Activated B cell treated with CpG ODN at 0.5 μM for 24 hours (primary cell): ENCODE data around the gene STH. TPM values are rescaled to one million over a fixed set of nuclear protein-coding genes. Genes with fewer than 3 reads are reported as not detected.

Experiments used
- ATAC-seq: fragments of 200-7000 bp; cut with Tn5 transposase; one replicate; pipeline ENCODE4 v1.10.0; 2021; ENCODE audit warnings: low read depth, mild to moderate bottlenecking, moderate library complexity
- CTCF ChIA-PET: fragments of 350-600 bp; sonication (Branson Sonifier 250); formaldehyde crosslinking; loops from one replicate; lab custom pipeline; 2021; ENCODE audit warnings: antibody characterized with exemption; lab: Charles Lee
- POLR2A ChIA-PET: fragments of 350-600 bp; sonication (Branson Sonifier 250); formaldehyde crosslinking; loops from one replicate; lab custom pipeline; 2021; ENCODE audit warnings: antibody characterized with exemption; lab: Charles Lee
- DNase-seq: peaks from one replicate; pipeline ENCODE4 v3.0.0; 2022
- H3K27ac Mint-ChIP-seq: one replicate; pipeline ENCODE4 v1.8.0; 2020; ENCODE audit warnings: mixed read lengths
- H3K27me3 Mint-ChIP-seq: one replicate; pipeline ENCODE4 v1.8.0; 2021; ENCODE audit warnings: mixed read lengths
- H3K36me3 Mint-ChIP-seq: one replicate; pipeline ENCODE4 v1.8.0; 2021; ENCODE audit warnings: low read depth, mixed read lengths
- H3K4me1 Mint-ChIP-seq: one replicate; pipeline ENCODE4 v1.8.0; 2021; ENCODE audit warnings: mixed read lengths
- H3K4me3 Mint-ChIP-seq: one replicate; pipeline ENCODE4 v1.8.0; 2020; ENCODE audit warnings: mild to moderate bottlenecking, mixed read lengths
- H3K9me3 Mint-ChIP-seq: one replicate; pipeline ENCODE4 v1.8.0; 2020; ENCODE audit warnings: mixed read lengths
- intact Hi-C: fragments of 100-400 bp; cut with micrococcal nuclease; formaldehyde crosslinking; loops from one replicate; pipeline ENCODE4 v1.15.1; 2024
- total RNA-seq: library from RNA; stranded (reverse); gene quantifications from 2 replicates; pipeline ENCODE4 v1.2.3, GENCODE V29; 2022
- TF ChIP-seq, protein P1 (sequence below): fragments of 200-600 bp; IDR thresholded peaks from one replicate; pipeline ENCODE4 v1.8.0; 2022; ENCODE audit warnings: antibody characterized with exemption, mild to moderate bottlenecking

Gene STH
- total RNA-seq, 1 donor from 2014 or later, result not detected

DNA sequence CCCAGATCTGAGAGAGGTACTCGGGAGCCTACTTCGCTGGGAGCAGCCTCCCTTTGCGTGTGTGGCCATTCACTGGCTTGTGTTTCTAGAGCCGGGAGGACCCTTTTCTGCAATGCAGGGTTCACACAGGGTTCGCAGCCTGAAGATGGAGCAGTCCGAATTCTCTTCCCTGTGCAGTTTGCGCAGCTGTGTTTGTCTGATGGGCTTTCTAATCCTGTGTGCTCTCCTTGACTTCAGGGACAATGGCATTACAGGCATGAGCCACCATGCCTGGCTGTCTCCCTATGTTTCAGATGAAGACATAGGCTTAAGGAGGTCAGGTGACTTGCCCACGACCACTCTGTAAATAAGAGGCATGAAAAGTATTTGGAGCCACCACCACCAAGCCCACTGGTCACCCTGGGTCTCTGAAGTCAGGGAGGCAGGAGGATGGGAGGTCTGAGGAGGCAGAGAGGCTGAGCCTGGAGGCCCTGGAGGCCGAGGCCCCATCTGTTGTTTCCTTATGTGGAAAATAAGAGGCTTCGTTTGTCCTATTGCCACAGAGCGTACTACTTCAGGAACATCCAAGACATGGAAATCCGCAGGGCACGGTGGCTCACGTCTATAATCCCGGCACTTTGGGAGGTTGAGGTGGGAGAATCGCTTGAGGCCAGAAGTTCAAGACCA, 5.0 kb upstream of the STH start:
- CTCF ChIA-PET, result no interaction called here
- no peaks in the 10 kb centered on the region for H3K4me1 Mint-ChIP-seq
- TF ChIP-seq, protein P1, sequence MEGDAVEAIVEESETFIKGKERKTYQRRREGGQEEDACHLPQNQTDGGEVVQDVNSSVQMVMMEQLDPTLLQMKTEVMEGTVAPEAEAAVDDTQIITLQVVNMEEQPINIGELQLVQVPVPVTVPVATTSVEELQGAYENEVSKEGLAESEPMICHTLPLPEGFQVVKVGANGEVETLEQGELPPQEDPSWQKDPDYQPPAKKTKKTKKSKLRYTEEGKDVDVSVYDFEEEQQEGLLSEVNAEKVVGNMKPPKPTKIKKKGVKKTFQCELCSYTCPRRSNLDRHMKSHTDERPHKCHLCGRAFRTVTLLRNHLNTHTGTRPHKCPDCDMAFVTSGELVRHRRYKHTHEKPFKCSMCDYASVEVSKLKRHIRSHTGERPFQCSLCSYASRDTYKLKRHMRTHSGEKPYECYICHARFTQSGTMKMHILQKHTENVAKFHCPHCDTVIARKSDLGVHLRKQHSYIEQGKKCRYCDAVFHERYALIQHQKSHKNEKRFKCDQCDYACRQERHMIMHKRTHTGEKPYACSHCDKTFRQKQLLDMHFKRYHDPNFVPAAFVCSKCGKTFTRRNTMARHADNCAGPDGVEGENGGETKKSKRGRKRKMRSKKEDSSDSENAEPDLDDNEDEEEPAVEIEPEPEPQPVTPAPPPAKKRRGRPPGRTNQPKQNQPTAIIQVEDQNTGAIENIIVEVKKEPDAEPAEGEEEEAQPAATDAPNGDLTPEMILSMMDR, result no peak
- POLR2A ChIA-PET, result no interaction called here
- ATAC-seq (no peak), DNase-seq (no peak)
- H3K27me3 Mint-ChIP-seq, result no peaks in the 10 kb centered on the region
- H3K36me3 Mint-ChIP-seq, result no peaks in the 10 kb centered on the region
- H3K27ac Mint-ChIP-seq, result no peak overlapping the region
- no peak overlapping the region for H3K4me3 Mint-ChIP-seq
- intact Hi-C loops, result no loop called here
- H3K9me3 Mint-ChIP-seq, result no peaks in the 10 kb centered on the region

DNA sequence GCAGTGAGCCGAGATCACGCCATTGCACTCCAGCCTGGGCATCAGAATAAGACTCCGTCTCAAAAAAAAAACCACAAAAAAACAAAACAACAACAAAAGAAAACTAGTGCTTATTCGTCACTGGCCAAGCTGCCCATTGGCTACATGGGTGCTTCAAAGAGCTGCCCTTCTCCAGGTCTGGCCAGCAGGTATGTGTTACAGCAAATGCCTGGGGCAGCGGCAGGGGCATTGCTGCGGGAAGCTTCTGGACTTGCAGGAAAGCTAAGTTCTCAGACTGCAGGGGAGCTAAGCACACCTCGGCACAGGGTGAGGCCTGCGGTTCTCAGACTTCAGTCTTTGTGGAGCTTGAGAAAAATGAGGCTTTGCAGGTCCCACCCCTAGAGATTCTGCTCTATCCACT, 4.1 kb upstream of the STH start:
- POLR2A ChIA-PET, result interaction anchor here (0.6 kb wide), 1 partner anchor 276 kb away, joined by 3 read pairs; no protein-coding TSS in a partner anchor
- Mint-ChIP-seq H3K4me1 (no peaks in the 10 kb centered on the region), H3K4me3 (no peak overlapping the region), H3K9me3 (no peaks in the 10 kb centered on the region), H3K27me3 (no peaks in the 10 kb centered on the region), H3K36me3 (no peaks in the 10 kb centered on the region), H3K27ac (no peak overlapping the region)
- DNase-seq (no peak), ATAC-seq (no peak)
- TF ChIP-seq, protein P1, result no peak
- intact Hi-C loops, result no loop called here
- CTCF ChIA-PET, result no interaction called here

DNA sequence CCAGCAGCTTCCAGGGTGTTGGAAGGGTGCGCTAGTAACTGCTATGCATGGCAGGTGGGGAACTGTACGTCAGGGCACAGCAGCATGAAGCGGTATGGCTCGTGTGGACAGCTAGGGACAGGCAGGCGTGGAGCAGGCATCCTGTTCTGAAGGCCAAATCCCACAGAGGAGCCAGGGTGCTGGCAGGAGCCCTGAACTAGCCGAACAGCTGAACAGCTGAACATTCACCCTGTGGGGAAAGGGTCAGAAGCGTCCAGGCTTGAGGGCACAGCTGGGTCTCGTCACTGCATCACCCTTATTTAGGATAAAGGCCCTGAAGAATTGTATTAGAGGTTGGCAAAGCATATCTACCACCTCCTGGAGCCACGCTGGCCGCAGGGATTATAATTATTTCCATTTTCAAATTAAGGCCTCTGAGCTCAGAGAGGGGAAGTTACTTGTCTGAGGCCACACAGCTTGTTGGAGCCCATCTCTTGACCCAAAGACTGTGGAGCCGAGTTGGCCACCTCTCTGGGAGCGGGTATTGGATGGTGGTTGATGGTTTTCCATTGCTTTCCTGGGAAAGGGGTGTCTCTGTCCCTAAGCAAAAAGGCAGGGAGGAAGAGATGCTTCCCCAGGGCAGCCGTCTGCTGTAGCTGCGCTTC, 3.3 kb upstream of the STH start:
- Mint-ChIP-seq H3K36me3 (no peaks in the 10 kb centered on the region), H3K4me1 (no peaks in the 10 kb centered on the region), H3K27ac (no peak overlapping the region), H3K4me3 (no peak overlapping the region), H3K9me3 (no peaks in the 10 kb centered on the region), H3K27me3 (no peaks in the 10 kb centered on the region)
- DNase-seq (no peak), ATAC-seq (no peak)
- intact Hi-C loops, result no loop called here
- TF ChIP-seq, protein P1, result no peak
- POLR2A ChIA-PET, result no interaction called here
- CTCF ChIA-PET, result interaction anchor here (0.6 to 1.2 kb wide), 2 partner anchors 49 to 217 kb away, joined by 3 to 4 read pairs; no protein-coding TSS in a partner anchor

DNA sequence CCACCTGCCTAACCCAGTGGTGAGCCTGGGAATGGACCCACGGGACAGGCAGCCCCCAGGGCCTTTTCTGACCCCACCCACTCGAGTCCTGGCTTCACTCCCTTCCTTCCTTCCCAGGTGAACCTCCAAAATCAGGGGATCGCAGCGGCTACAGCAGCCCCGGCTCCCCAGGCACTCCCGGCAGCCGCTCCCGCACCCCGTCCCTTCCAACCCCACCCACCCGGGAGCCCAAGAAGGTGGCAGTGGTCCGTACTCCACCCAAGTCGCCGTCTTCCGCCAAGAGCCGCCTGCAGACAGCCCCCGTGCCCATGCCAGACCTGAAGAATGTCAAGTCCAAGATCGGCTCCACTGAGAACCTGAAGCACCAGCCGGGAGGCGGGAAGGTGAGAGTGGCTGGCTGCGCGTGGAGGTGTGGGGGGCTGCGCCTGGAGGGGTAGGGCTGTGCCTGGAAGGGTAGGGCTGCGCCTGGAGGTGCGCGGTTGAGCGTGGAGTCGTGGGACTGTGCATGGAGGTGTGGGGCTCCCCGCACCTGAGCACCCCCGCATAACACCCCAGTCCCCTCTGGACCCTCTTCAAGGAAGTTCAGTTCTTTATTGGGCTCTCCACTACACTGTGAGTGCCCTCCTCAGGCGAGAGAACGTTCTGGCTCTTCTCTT, 2.6 kb upstream of the STH start:
- Mint-ChIP-seq H3K36me3 (no peaks in the 10 kb centered on the region), H3K27ac (no peak overlapping the region), H3K9me3 (no peaks in the 10 kb centered on the region), H3K27me3 (no peaks in the 10 kb centered on the region), H3K4me3 (no peak overlapping the region), H3K4me1 (no peaks in the 10 kb centered on the region)
- TF ChIP-seq, protein P1, result no peak
- no peak for ATAC-seq
- ChIA-PET POLR2A (no interaction called here), CTCF (interaction anchor here (1.2 kb wide), 1 partner anchor 217 kb away, joined by 4 read pairs; no protein-coding TSS in a partner anchor)
- DNase-seq, result no peak
- intact Hi-C loops, result no loop called here

DNA sequence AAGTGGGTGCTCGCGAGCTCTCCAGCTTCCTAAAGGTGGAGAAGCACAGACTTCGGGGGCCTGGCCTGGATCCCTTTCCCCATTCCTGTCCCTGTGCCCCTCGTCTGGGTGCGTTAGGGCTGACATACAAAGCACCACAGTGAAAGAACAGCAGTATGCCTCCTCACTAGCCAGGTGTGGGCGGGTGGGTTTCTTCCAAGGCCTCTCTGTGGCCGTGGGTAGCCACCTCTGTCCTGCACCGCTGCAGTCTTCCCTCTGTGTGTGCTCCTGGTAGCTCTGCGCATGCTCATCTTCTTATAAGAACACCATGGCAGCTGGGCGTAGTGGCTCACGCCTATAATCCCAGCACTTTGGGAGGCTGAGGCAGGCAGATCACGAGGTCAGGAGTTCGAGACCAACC, 1.9 kb upstream of the STH start:
- DNase-seq (no peak), ATAC-seq (no peak)
- no peak overlapping the region for H3K4me3 Mint-ChIP-seq
- CTCF ChIA-PET, result no interaction called here
- no peaks in the 10 kb centered on the region for H3K36me3 Mint-ChIP-seq
- H3K4me1 Mint-ChIP-seq, result no peaks in the 10 kb centered on the region
- TF ChIP-seq, protein P1, result no peak
- H3K9me3 Mint-ChIP-seq, result no peaks in the 10 kb centered on the region
- no peak overlapping the region for H3K27ac Mint-ChIP-seq
- H3K27me3 Mint-ChIP-seq, result no peaks in the 10 kb centered on the region
- intact Hi-C loops, result no loop called here
- POLR2A ChIA-PET, result no interaction called here
